ENCODE measurements around the gene CDK6. TPM values are rescaled to one million over a fixed set of nuclear protein-coding genes. Genes with fewer than 3 reads are reported as not detected.

CDK6 gene
- total RNA-seq, 1 experiment from 2014 or later: 10.5 TPM

- Histone ChIP-seq H3K27me3 (replicated peaks; ENCODE audit: insufficient read depth, low read depth, low read length, poor library complexity) (no peaks in the 10 kb centered on the region), H3K9me3 (ENCODE audit: low read depth, low read length, poor library complexity, severe bottlenecking) (no peaks in the 10 kb centered on the region), H3K27ac (ENCODE audit: low read depth, low read length, poor library complexity, severe bottlenecking) (no peak overlapping the region), H3K4me3 (ENCODE audit: low read depth, low read length, poor library complexity, severe bottlenecking) (no peak overlapping the region), H3K36me3 (ENCODE audit: insufficient read depth, low read length, poor library complexity, severe bottlenecking) (no peaks in the 10 kb centered on the region), H3K4me1 (ENCODE audit: insufficient read depth, low read length, poor library complexity, severe bottlenecking) (no peaks in the 10 kb centered on the region)
- TF ChIP-seq, protein P1, sequence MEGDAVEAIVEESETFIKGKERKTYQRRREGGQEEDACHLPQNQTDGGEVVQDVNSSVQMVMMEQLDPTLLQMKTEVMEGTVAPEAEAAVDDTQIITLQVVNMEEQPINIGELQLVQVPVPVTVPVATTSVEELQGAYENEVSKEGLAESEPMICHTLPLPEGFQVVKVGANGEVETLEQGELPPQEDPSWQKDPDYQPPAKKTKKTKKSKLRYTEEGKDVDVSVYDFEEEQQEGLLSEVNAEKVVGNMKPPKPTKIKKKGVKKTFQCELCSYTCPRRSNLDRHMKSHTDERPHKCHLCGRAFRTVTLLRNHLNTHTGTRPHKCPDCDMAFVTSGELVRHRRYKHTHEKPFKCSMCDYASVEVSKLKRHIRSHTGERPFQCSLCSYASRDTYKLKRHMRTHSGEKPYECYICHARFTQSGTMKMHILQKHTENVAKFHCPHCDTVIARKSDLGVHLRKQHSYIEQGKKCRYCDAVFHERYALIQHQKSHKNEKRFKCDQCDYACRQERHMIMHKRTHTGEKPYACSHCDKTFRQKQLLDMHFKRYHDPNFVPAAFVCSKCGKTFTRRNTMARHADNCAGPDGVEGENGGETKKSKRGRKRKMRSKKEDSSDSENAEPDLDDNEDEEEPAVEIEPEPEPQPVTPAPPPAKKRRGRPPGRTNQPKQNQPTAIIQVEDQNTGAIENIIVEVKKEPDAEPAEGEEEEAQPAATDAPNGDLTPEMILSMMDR (conservative IDR thresholded peaks at IDR 0.05; ENCODE audit: low read depth, low read length): no peak
- TF ChIP-seq EZH2 (IDR thresholded peaks at IDR 0.05; ENCODE audit: borderline replicate concordance, low read depth, low read length, poor library complexity, severe bottlenecking): no peak
- CTCF ChIA-PET: no interaction called here
- POLR2A ChIA-PET (ENCODE audit: low non-redundant PET): interaction anchor here (1.1 kb wide), 1 partner anchor 45 kb away, joined by 4 read pairs; no protein-coding TSS in a partner anchor
- no peak for DNase-seq (ENCODE audit: low spot score)
- no TSS peak for BruUV-seq (replicated peaks)
- intact Hi-C loops (cut with micrococcal nuclease; ENCODE audit: unreplicated experiment): no loop called here
Observed at GRCh38 chr7:92767437-92767836, 68.9 kb downstream of the CDK6 start.

DNA sequence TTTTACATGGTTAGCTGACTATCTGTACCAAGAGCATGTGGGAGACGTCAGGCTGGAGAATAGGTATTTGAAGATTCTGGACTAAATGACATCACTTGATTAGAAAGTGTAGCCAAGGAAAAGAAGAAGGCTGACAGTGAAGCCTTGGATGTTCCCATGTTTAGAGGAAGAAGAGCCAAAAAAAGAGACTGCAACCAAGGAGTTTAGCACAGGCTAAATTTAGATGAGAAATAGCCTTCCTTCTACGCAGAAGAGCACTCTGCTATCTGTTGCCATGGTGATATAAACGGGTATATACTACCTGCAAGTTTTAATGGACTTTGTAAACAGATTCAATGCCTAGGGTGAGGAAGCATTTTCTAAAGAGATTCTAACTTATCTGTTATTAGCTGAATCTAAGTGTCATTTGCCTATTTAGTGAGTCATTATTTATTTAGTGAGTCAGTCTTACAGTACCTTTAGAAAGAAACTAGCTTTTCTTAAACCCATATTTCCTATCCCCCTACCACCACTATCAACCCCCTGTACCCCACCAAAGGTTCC is 69.8 kb downstream of the CDK6 start:
- ChIA-PET CTCF (interaction anchor here (0.6 kb wide), 1 partner anchor 70 kb away, joined by 6 read pairs; the partner anchor contains the start of gene CDK6), POLR2A (ENCODE audit: low non-redundant PET) (no interaction called here)
- H3K9me3 ChIP-seq (ENCODE audit: low read depth, low read length, poor library complexity, severe bottlenecking): no peaks in the 10 kb centered on the region
- H3K4me3 ChIP-seq (ENCODE audit: low read depth, low read length, poor library complexity, severe bottlenecking): no peak overlapping the region
- H3K27ac ChIP-seq (ENCODE audit: low read depth, low read length, poor library complexity, severe bottlenecking): no peak overlapping the region
- no peaks in the 10 kb centered on the region for H3K4me1 ChIP-seq (ENCODE audit: insufficient read depth, low read length, poor library complexity, severe bottlenecking)
- no peaks in the 10 kb centered on the region for H3K36me3 ChIP-seq (ENCODE audit: insufficient read depth, low read length, poor library complexity, severe bottlenecking)
- intact Hi-C loops (cut with micrococcal nuclease; ENCODE audit: unreplicated experiment): no loop called here
- TF ChIP-seq, protein P1 (conservative IDR thresholded peaks at IDR 0.05; ENCODE audit: low read depth, low read length): no peak
- BruUV-seq (replicated peaks): no TSS peak
- no peak for DNase-seq (ENCODE audit: low spot score)
- no peaks in the 10 kb centered on the region for H3K27me3 ChIP-seq (replicated peaks; ENCODE audit: insufficient read depth, low read depth, low read length, poor library complexity)

DNA sequence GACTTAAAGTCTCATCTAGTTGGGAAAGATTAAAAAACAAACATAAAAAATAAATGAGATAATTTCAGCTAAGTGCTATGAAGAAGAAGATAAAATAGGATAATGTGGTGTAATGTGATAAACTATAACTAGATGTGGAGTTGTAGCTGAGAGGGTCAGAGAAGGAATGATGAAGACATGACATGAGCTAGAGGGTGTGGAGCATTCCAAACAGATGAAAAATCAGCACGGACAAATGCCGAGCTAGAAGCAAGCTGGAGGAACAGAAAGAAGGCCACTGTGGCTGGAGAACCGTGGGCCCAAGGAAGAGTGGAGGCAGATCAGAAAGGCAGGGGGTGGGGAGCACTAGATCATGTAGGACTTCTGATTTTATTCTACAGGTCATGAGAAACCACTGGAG is 70.6 kb downstream of the CDK6 start:
- H3K36me3 ChIP-seq (ENCODE audit: insufficient read depth, low read length, poor library complexity, severe bottlenecking): no peaks in the 10 kb centered on the region
- CTCF ChIA-PET: no interaction called here

More for the DNA sequence above, 70.6 kb downstream of the CDK6 start:
- POLR2A ChIA-PET (ENCODE audit: low non-redundant PET): no interaction called here
- Histone ChIP-seq H3K27me3 (replicated peaks; ENCODE audit: insufficient read depth, low read depth, low read length, poor library complexity) (no peaks in the 10 kb centered on the region), H3K4me3 (ENCODE audit: low read depth, low read length, poor library complexity, severe bottlenecking) (no peak overlapping the region), H3K27ac (ENCODE audit: low read depth, low read length, poor library complexity, severe bottlenecking) (no peak overlapping the region), H3K9me3 (ENCODE audit: low read depth, low read length, poor library complexity, severe bottlenecking) (no peaks in the 10 kb centered on the region), H3K4me1 (ENCODE audit: insufficient read depth, low read length, poor library complexity, severe bottlenecking) (no peaks in the 10 kb centered on the region)
- no peak for DNase-seq (ENCODE audit: low spot score)
- intact Hi-C loops (cut with micrococcal nuclease; ENCODE audit: unreplicated experiment): no loop called here
- TF ChIP-seq, protein P1 (conservative IDR thresholded peaks at IDR 0.05; ENCODE audit: low read depth, low read length): no peak
- TF ChIP-seq EZH2 (IDR thresholded peaks at IDR 0.05; ENCODE audit: borderline replicate concordance, low read depth, low read length, poor library complexity, severe bottlenecking): no peak
- no TSS peak for BruUV-seq (replicated peaks)

Data from A673 (cell line).